Body of pancreas (tissue), 4 donors: ENCODE measurements around the gene C10orf143.

ENCODE experiments used
- POLR2A ChIP-seq, 3 donors: fragments of 450-650 bp; IDR thresholded peaks; one replicate each; pipeline ENCODE4 v1.6.1; 2016; ENCODE audit warnings: antibody characterized with exemption in 3 of 3, mild to moderate bottlenecking in 2 of 3
- TF ChIP-seq, protein P1 (sequence below), 7 experiments: fragments of 450-650 bp in 4 of 7; fragments of 200-600 bp in 3 of 7; sonication (generic) in 3 of 7; IDR thresholded peaks; one replicate each; pipeline ENCODE4 v1.5.1; 2016 to 2019; ENCODE audit warnings: antibody characterized with exemption in 7 of 7

DNA sequence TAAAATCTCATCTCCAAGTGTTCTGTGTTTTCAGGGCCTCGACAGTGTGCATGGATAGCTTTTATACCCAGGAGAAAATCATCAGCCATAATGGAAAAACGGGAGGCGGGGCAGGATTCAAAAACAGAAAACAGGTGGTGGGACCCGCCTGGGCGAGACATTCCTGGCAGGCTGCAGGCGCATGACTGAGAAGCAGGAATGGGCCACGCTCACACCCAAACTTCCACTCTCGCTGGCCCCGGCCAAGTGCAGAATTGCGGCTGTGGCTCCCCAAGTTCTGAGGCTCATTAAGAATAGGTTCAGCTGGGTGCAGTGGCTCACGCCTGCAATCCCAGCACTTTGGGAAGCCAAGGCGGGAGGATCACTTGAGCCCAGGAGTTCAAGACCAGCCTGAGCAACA lies 60.6 kb downstream of the C10orf143 start:
- TF ChIP-seq, protein P1, sequence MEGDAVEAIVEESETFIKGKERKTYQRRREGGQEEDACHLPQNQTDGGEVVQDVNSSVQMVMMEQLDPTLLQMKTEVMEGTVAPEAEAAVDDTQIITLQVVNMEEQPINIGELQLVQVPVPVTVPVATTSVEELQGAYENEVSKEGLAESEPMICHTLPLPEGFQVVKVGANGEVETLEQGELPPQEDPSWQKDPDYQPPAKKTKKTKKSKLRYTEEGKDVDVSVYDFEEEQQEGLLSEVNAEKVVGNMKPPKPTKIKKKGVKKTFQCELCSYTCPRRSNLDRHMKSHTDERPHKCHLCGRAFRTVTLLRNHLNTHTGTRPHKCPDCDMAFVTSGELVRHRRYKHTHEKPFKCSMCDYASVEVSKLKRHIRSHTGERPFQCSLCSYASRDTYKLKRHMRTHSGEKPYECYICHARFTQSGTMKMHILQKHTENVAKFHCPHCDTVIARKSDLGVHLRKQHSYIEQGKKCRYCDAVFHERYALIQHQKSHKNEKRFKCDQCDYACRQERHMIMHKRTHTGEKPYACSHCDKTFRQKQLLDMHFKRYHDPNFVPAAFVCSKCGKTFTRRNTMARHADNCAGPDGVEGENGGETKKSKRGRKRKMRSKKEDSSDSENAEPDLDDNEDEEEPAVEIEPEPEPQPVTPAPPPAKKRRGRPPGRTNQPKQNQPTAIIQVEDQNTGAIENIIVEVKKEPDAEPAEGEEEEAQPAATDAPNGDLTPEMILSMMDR (IDR thresholded peaks at IDR 0.05) = no peak
- no peak for TF ChIP-seq POLR2A (IDR thresholded peaks at IDR 0.05)
